ENCODE measurements around the gene BLVRB. TPM values are rescaled to one million over a fixed set of nuclear protein-coding genes. Genes with fewer than 3 reads are reported as not detected.

The BLVRB gene
- total and polyA plus RNA-seq, 9 of the 15 experiments (the other 6 are each of a cell fraction or from before 2014, with no cell fraction given): 81.1 to 749 (median 331) TPM

DNA sequence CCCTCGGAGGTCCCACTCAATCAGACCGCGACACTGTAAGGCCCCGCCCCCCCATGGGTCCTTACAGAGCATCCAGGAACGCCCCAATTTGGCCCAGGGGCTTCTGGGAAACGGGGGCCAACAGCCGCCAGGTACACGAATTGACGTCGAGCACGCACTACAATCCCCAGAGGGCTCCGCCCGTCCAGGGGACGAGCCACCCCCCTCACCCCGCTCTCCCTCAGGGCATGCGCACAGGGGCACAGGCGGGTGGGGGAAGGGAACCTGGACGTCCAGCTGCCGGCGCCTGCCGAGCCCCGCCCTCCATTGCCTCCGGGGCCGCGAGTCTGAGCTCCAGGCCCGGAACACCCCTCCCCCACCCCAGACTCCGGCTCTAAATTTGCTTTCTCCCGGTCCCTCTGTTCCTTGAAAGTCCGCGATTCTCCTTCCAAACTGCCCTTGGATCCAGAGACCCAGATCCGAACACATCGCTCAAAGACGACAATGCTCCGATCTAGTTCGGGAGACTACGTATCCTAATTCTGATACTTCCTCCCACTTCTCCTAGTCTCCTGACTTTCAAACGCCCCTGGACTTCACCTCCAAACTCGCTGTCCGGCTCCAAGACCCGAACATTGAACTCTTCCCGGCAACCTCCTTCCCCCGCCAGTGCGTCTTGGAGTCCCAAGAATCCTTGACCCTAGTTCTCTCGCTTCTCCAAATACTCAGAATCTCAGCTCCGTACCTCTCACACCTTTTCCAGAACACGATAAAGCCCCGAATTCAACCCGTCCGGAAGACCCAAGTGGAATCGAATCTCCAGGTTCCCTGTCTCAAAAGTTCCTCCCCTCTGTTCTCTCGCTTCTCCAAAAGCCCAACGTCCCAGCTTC is 22.2 kb downstream of the BLVRB start (continued):
- TF ChIP-seq, protein P1, sequence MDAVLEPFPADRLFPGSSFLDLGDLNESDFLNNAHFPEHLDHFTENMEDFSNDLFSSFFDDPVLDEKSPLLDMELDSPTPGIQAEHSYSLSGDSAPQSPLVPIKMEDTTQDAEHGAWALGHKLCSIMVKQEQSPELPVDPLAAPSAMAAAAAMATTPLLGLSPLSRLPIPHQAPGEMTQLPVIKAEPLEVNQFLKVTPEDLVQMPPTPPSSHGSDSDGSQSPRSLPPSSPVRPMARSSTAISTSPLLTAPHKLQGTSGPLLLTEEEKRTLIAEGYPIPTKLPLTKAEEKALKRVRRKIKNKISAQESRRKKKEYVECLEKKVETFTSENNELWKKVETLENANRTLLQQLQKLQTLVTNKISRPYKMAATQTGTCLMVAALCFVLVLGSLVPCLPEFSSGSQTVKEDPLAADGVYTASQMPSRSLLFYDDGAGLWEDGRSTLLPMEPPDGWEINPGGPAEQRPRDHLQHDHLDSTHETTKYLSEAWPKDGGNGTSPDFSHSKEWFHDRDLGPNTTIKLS (IDR thresholded peaks at IDR 0.05; ENCODE audit: borderline replicate concordance, low read depth): peak; percentile 66; the same call in 1 of the 2 replicates
- TF ChIP-seq, protein P2, sequence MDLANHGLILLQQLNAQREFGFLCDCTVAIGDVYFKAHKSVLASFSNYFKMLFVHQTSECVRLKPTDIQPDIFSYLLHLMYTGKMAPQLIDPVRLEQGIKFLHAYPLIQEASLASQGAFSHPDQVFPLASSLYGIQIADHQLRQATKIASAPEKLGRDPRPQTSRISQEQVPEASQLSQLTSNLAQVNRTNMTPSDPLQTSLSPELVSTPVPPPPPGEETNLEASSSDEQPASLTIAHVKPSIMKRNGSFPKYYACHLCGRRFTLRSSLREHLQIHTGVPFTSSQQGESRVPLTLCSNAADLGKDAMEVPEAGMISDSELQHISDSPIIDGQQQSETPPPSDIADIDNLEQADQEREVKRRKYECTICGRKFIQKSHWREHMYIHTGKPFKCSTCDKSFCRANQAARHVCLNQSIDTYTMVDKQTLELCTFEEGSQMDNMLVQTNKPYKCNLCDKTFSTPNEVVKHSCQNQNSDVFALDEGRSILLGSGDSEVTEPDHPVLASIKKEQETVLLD (IDR thresholded peaks at IDR 0.05): peak; percentile 87
- TF ChIP-seq ZNF140 (CRISPR knock-in tag; IDR thresholded peaks at IDR 0.05) (no peak), RAD21 (CRISPR knock-in tag; conservative IDR thresholded peaks at IDR 0.05 in 1 of 2, IDR thresholded peaks at IDR 0.05 in 1 of 2) (peak in 1 of 2 experiments; percentile 24; a peak in 1 of 4 replicates), CHD2 (IDR thresholded peaks at IDR 0.05; ENCODE audit: low read depth, low read length) (peak; percentile 78), ZZZ3 (IDR thresholded peaks at IDR 0.05) (no peak), ZFPM2 (CRISPR knock-in tag; IDR thresholded peaks at IDR 0.05) (no peak), ZNF583 (CRISPR knock-in tag; IDR thresholded peaks at IDR 0.05) (no peak; the same call in 1 of the 2 replicates), ELF1 (tag; IDR thresholded peaks at IDR 0.05) (no peak), ASH1L (IDR thresholded peaks at IDR 0.05; ENCODE audit: borderline replicate concordance, low read depth, partially characterized antibody) (peak; percentile 22), PML (IDR thresholded peaks at IDR 0.05; ENCODE audit: low read length) (no peak), RCOR1 (IDR thresholded peaks at IDR 0.05; ENCODE audit: borderline replicate concordance in 1 of 2, low read depth in 2 of 2, low read length in 2 of 2) (peak in 1 of 2 experiments; percentile 17; a peak in 1 of 4 replicates), ARID1B (IDR thresholded peaks at IDR 0.05) (no peak), ZNF766 (CRISPR knock-in tag; conservative IDR thresholded peaks at IDR 0.05) (no peak), ZNF41 (CRISPR knock-in tag; conservative IDR thresholded peaks at IDR 0.05) (no peak), ZNF274 (IDR thresholded peaks at IDR 0.05; ENCODE audit: borderline replicate concordance, low read depth, low read length) (no peak), HLTF (IDR thresholded peaks at IDR 0.05) (peak; percentile 67; the same call in 1 of the 2 replicates), PURB (CRISPR knock-in tag; IDR thresholded peaks at IDR 0.05; ENCODE audit: low read depth) (no peak)
- TF ChIP-seq, protein P3, sequence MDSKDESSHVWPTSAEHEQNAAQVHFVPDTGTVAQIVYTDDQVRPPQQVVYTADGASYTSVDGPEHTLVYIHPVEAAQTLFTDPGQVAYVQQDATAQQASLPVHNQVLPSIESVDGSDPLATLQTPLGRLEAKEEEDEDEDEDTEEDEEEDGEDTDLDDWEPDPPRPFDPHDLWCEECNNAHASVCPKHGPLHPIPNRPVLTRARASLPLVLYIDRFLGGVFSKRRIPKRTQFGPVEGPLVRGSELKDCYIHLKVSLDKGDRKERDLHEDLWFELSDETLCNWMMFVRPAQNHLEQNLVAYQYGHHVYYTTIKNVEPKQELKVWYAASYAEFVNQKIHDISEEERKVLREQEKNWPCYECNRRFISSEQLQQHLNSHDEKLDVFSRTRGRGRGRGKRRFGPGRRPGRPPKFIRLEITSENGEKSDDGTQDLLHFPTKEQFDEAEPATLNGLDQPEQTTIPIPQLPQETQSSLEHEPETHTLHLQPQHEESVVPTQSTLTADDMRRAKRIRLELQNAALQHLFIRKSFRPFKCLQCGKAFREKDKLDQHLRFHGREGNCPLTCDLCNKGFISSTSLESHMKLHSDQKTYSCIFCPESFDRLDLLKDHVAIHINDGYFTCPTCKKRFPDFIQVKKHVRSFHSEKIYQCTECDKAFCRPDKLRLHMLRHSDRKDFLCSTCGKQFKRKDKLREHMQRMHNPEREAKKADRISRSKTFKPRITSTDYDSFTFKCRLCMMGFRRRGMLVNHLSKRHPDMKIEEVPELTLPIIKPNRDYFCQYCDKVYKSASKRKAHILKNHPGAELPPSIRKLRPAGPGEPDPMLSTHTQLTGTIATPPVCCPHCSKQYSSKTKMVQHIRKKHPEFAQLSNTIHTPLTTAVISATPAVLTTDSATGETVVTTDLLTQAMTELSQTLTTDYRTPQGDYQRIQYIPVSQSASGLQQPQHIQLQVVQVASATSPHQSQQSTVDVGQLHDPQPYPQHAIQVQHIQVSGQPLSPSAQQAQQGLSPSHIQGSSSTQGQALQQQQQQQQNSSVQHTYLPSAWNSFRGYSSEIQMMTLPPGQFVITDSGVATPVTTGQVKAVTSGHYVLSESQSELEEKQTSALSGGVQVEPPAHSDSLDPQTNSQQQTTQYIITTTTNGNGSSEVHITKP (IDR thresholded peaks at IDR 0.05; ENCODE audit: partially characterized antibody): peak; percentile 43
- TF ChIP-seq, protein P4, sequence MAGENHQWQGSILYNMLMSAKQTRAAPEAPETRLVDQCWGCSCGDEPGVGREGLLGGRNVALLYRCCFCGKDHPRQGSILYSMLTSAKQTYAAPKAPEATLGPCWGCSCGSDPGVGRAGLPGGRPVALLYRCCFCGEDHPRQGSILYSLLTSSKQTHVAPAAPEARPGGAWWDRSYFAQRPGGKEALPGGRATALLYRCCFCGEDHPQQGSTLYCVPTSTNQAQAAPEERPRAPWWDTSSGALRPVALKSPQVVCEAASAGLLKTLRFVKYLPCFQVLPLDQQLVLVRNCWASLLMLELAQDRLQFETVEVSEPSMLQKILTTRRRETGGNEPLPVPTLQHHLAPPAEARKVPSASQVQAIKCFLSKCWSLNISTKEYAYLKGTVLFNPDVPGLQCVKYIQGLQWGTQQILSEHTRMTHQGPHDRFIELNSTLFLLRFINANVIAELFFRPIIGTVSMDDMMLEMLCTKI (IDR thresholded peaks at IDR 0.05; ENCODE audit: partially characterized antibody): no peak

All from K562 (cell line).